T-helper 2 cell treated with Interferon-gamma antibody and Interleukin-4, amounts not matched to agents 100 ng/mL and 5 ng/mL, for 36 hours (primary cell): ENCODE data around the gene PIGO. TPM values are rescaled to one million over a fixed set of nuclear protein-coding genes. Genes with fewer than 3 reads are reported as not detected.

ENCODE experiments used
- total RNA-seq: library from RNA; stranded (reverse); gene quantifications from 2 replicates; pipeline ENCODE4 v1.2.3, GENCODE V29; 2022

The PIGO gene
- total RNA-seq, 1 donor from 2014 or later: 26.4 TPM

Other genes with a start within 250 kb of the PIGO start
- gene PHF24, start 138.3 kb downstream of the PIGO start, total RNA-seq: not detected in 2 replicates
- 4.2 and 4.8 TPM in 2 replicates for gene DNAJB5, start 106.8 kb downstream of the PIGO start, total RNA-seq
- 248 and 255 TPM in 2 replicates for gene VCP, start 24.0 kb downstream of the PIGO start, total RNA-seq
- gene FANCG, start 16.6 kb downstream of the PIGO start, total RNA-seq: 112 and 118 TPM in 2 replicates
- 139 and 143 TPM in 2 replicates for gene STOML2, start 6.5 kb upstream of the PIGO start, total RNA-seq
- gene ATOSB, start 19.3 kb upstream of the PIGO start, total RNA-seq: 14.0 and 14.4 TPM in 2 replicates
- gene UNC13B, start 65.4 kb upstream of the PIGO start, total RNA-seq: 0.27 and 0.84 TPM in 2 replicates